IMR-90 (cell line): ENCODE results near the gene LRRC4C. TPM values are rescaled to one million over a fixed set of nuclear protein-coding genes. Genes with fewer than 3 reads are reported as not detected.

Experiments
- ATAC-seq: fragments of 200-7000 bp; cut with Tn5 transposase; 2 replicates; pipeline ENCODE4 v1.9.1; 2020; ENCODE audit warnings: low read depth, mild to moderate bottlenecking, moderate library complexity
- BruUV-seq: library from RNA; stranded (reverse); fragments of 400-500 nt; replicated peaks from 2 replicates; lab custom pipeline; 2021; lab: Mats Ljungman, UMichigan
- CTCF ChIA-PET: fragments of 300-600 bp; formaldehyde crosslinking; extraction: SDS; loops from one replicate; lab custom pipeline; 2021; ENCODE audit warnings: antibody characterized with exemption; lab: Yijun Ruan, JAX
- POLR2A ChIA-PET: fragments of 300-600 bp; sonication (Branson Sonifier 250); formaldehyde crosslinking; loops from one replicate; lab custom pipeline; 2022; ENCODE audit warnings: antibody characterized with exemption; ENCODE audit not compliant: unreplicated experiment; lab: Charles Lee
- DNase-seq: peaks from one replicate; pipeline ENCODE4 v3.0.0; 2013
- H2AFZ ChIP-seq: replicated peaks from 2 replicates; pipeline ENCODE3; 2013; ENCODE audit warnings: low read length, mild to moderate bottlenecking; ENCODE audit not compliant: poor library complexity
- H2AK5ac ChIP-seq: 2 replicates; pipeline ENCODE4 v1.6.1; 2013; ENCODE audit warnings: low read depth, low read length, inconsistent platforms
- H2AK9ac ChIP-seq: replicated peaks from 2 replicates; pipeline ENCODE3; 2013; ENCODE audit warnings: mild to moderate bottlenecking, low read depth, low read length, moderate library complexity; ENCODE audit not compliant: poor library complexity
- H2BK120ac ChIP-seq: 2 replicates; pipeline ENCODE4 v1.6.1; 2013; ENCODE audit warnings: low read depth, low read length, inconsistent platforms
- H2BK15ac ChIP-seq: 3 replicates; pipeline ENCODE4 v1.6.1; 2013; ENCODE audit warnings: low read depth, low read length, inconsistent platforms
- H2BK20ac ChIP-seq: 2 replicates; pipeline ENCODE4 v1.6.1; 2013; ENCODE audit warnings: low read depth, mild to moderate bottlenecking, inconsistent platforms, low read length, moderate library complexity
- H2BK5ac ChIP-seq: 2 replicates; pipeline ENCODE4 v1.6.1; 2013; ENCODE audit warnings: mild to moderate bottlenecking, low read depth, low read length, inconsistent platforms; ENCODE audit not compliant: poor library complexity, severe bottlenecking
- H3K14ac ChIP-seq: replicated peaks from 2 replicates; pipeline ENCODE4 v1.6.1; 2013; ENCODE audit warnings: low read depth, low read length, inconsistent platforms
- H3K18ac ChIP-seq: 2 replicates; pipeline ENCODE4 v1.6.1; 2013; ENCODE audit warnings: low read depth, low read length, control low read depth
- H3K23ac ChIP-seq: 2 replicates; pipeline ENCODE4 v1.6.1; 2013; ENCODE audit warnings: low read depth, low read length, inconsistent platforms
- H3K27ac ChIP-seq: 2 replicates; pipeline ENCODE4 v1.5.1; 2013; ENCODE audit warnings: mild to moderate bottlenecking, control low read depth, low read length; ENCODE audit not compliant: insufficient read depth
- H3K27me3 ChIP-seq: 2 replicates; pipeline ENCODE4 v1.6.1; 2013; ENCODE audit warnings: low read length; ENCODE audit not compliant: control insufficient read depth, insufficient read depth
- H3K36me3 ChIP-seq: 2 replicates; pipeline ENCODE4 v1.6.1; 2013; ENCODE audit warnings: low read length, mixed read lengths; ENCODE audit not compliant: control insufficient read depth, insufficient read depth
- H3K4ac ChIP-seq: 2 replicates; pipeline ENCODE4 v1.6.1; 2013; ENCODE audit warnings: low read depth, low read length, inconsistent platforms
- H3K4me1 ChIP-seq: 2 replicates; pipeline ENCODE4 v1.6.1; 2013; ENCODE audit warnings: low read length, mixed read lengths; ENCODE audit not compliant: control insufficient read depth, insufficient read depth
- H3K4me2 ChIP-seq: 2 replicates; pipeline ENCODE4 v1.6.1; 2013; ENCODE audit warnings: low read depth, mild to moderate bottlenecking, control low read depth, low read length, moderate library complexity
- H3K4me3 ChIP-seq: 2 replicates; pipeline ENCODE4 v1.5.1; 2013; ENCODE audit warnings: low read depth, mild to moderate bottlenecking, control low read depth, low read length, moderate library complexity; ENCODE audit not compliant: insufficient read depth
- H3K56ac ChIP-seq: 2 replicates; pipeline ENCODE4 v1.6.1; 2013; ENCODE audit warnings: low read length, inconsistent platforms; ENCODE audit not compliant: insufficient read depth; ENCODE audit errors: extremely low read depth
- H3K79me1 ChIP-seq, 2 experiments: 2 replicates each; pipeline ENCODE4 v1.6.1; 2013; ENCODE audit warnings: low read length in 2 of 2, inconsistent platforms in 1 of 2, low read depth in 1 of 2
- H3K9ac ChIP-seq: 2 replicates; pipeline ENCODE4 v1.6.1; 2013; ENCODE audit warnings: low read depth, low read length, control low read depth
- H3K9me1 ChIP-seq: 2 replicates; pipeline ENCODE4 v1.6.1; 2013; ENCODE audit warnings: low read length, inconsistent platforms; ENCODE audit not compliant: insufficient read depth
- H3K9me3 ChIP-seq: 2 replicates; pipeline ENCODE4 v1.6.1; 2013; ENCODE audit warnings: low read length; ENCODE audit not compliant: control insufficient read depth, insufficient read depth
- H4K20me1 ChIP-seq: 2 replicates; pipeline ENCODE4 v1.6.1; 2013; ENCODE audit warnings: low read length, inconsistent platforms; ENCODE audit not compliant: insufficient read depth
- H4K5ac ChIP-seq: 2 replicates; pipeline ENCODE4 v1.6.1; 2013; ENCODE audit warnings: mild to moderate bottlenecking, low read depth, low read length, control low read depth
- H4K8ac ChIP-seq, 2 experiments: 2 replicates each; pipeline ENCODE4 v1.6.1; 2013; ENCODE audit warnings: low read depth in 2 of 2, low read length in 2 of 2, control low read depth in 1 of 2, inconsistent platforms in 1 of 2
- H4K91ac ChIP-seq: 2 replicates; pipeline ENCODE4 v1.6.1; 2013; ENCODE audit warnings: low read depth, low read length, inconsistent platforms; ENCODE audit not compliant: insufficient read depth
- CEBPB ChIP-seq: IDR thresholded peaks from 2 replicates; pipeline ENCODE4 v1.6.1; 2012; ENCODE audit warnings: low read depth, low read length, improper control_type of control experiment
- MXI1 ChIP-seq: IDR thresholded peaks from 2 replicates; pipeline ENCODE4 v1.6.1; 2012; ENCODE audit warnings: low read depth, mild to moderate bottlenecking, low read length, moderate library complexity, borderline replicate concordance
- NFE2L2 ChIP-seq: fragments of 150-350 bp; IDR thresholded peaks from 2 replicates; pipeline ENCODE4 v1.6.1; 2016; ENCODE audit warnings: low read depth, mild to moderate bottlenecking, low read length
- RAD21 ChIP-seq: IDR thresholded peaks from 2 replicates; pipeline ENCODE4 v1.6.1; 2012; ENCODE audit warnings: low read length, improper control_type of control experiment
- RFX5 ChIP-seq: IDR thresholded peaks from 2 replicates; pipeline ENCODE4 v1.8.0; 2012; ENCODE audit warnings: low read depth, mild to moderate bottlenecking, low read length, moderate library complexity
- WGBS, 2 experiments: methylation state at CpG; one replicate each; pipeline versions ENCODE4 v1.1.5 to v1.1.7; 2013; ENCODE audit warnings: missing lambda C conversion rate in 2 of 2; ENCODE audit not compliant: insufficient read length in 1 of 2; ENCODE audit errors: extremely low coverage in 2 of 2; 5-methylcytosine and 5-hydroxymethylcytosine counted together
- dilution Hi-C: fragments of 300-500 bp; cut with HindIII; formaldehyde crosslinking; loops from one replicate; pipeline ENCODE4 v1.14.3; 2018; ENCODE audit warnings: low sequenced_read_pairs; ENCODE audit not compliant: unreplicated experiment
- in situ Hi-C: fragments of 300-500 bp; cut with MboI; formaldehyde crosslinking; loops from 3 replicates; pipeline ENCODE4 v1.14.3; 2019; ENCODE audit warnings: low sequenced_read_pairs, inconsistent platforms, mixed read lengths
- intact Hi-C: fragments of 100-400 bp; cut with micrococcal nuclease; formaldehyde crosslinking; loops from 2 replicates; pipeline ENCODE4 v1.10.0; 2022
- polyA plus RNA-seq, 3 experiments: library from polyadenylated mRNA; depleted of rRNA; stranded (reverse); fragments of >200 nt; gene quantifications; 2 replicates each; pipeline ENCODE4 v1.2.3, GENCODE V29; 2012; ENCODE audit warnings: low replicate concordance in 1 of 3
- total RNA-seq: library from RNA; depleted of rRNA; stranded (reverse); fragments of >200 nt; gene quantifications from 2 replicates; pipeline ENCODE4 v1.2.3, GENCODE V29; 2012
- TF ChIP-seq, protein P1 (sequence below): fragments of 150-350 bp; IDR thresholded peaks from 2 replicates; pipeline ENCODE4 v1.6.1; 2017; ENCODE audit warnings: mild to moderate bottlenecking, antibody characterized with exemption, low read length, low read depth

LRRC4C gene
- total and polyA plus RNA-seq, 2 of the 4 experiments (the other 2 are of a cell fraction): under 0.01 to 0.03 TPM

DNA sequence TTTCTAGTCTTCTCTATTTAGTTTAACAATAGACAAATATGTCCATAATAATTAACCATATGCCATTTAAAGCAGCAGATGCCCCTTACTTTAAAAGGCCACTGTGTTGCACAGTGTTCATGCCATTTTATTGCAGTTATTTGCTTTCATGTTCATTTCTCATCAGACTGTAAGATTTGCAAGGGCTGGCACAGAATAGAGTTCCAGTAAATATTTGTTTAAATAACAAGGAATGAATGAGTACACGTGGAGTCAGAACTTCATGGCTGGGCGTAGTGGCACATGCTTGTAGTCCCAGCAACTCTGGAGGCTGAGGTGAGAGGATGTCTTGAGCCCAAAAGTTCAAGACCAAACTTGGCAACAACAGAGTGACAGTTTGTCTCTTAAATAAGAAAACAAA, 1228.6 kb downstream of the LRRC4C start:
- Histone ChIP-seq H2BK15ac (no peak overlapping the region), H2AFZ (no peak overlapping the region), H3K56ac (no peak overlapping the region), H3K9me3 (no peaks in the 10 kb centered on the region), H3K14ac (no peak overlapping the region), H3K9ac (no peak overlapping the region), H3K27ac (no peak overlapping the region), H3K4me1 (no peaks in the 10 kb centered on the region), H2AK5ac (no peak overlapping the region), H3K27me3 (no peaks in the 10 kb centered on the region), H3K36me3 (no peaks in the 10 kb centered on the region), H4K8ac (no peak overlapping the region), H3K4ac (no peak overlapping the region), H3K79me1 (no peaks in the 10 kb centered on the region), H3K4me2 (no peak overlapping the region), H4K91ac (no peak overlapping the region), H2BK5ac (no peak overlapping the region), H3K23ac (no peak overlapping the region), H4K20me1 (no peaks in the 10 kb centered on the region), H4K5ac (no peak overlapping the region), H2BK20ac (no peak overlapping the region), H3K18ac (no peak overlapping the region), H2AK9ac (no peak overlapping the region), H2BK120ac (no peak overlapping the region), H3K4me3 (no peak overlapping the region), H3K9me1 (no peaks in the 10 kb centered on the region)
- dilution Hi-C loops (no loop called here), in situ Hi-C loops (no loop called here), intact Hi-C loops (no loop called here)
- CTCF ChIA-PET: no interaction called here
- POLR2A ChIA-PET: no interaction called here
- WGBS, 2 experiments: no CpG with 5 or more reads among the region's 2 CpGs
- BruUV-seq: no TSS peak
- TF ChIP-seq MXI1 (no peak), NFE2L2 (no peak), CEBPB (no peak), RAD21 (no peak), RFX5 (no peak)
- TF ChIP-seq, protein P1, sequence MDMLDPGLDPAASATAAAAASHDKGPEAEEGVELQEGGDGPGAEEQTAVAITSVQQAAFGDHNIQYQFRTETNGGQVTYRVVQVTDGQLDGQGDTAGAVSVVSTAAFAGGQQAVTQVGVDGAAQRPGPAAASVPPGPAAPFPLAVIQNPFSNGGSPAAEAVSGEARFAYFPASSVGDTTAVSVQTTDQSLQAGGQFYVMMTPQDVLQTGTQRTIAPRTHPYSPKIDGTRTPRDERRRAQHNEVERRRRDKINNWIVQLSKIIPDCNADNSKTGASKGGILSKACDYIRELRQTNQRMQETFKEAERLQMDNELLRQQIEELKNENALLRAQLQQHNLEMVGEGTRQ: no peak
- ATAC-seq (no peak), DNase-seq (no peak)
